Suprapubic skin (tissue), 4 donors: Measurements from ENCODE around the gene FOXL3. TPM values are rescaled to one million over a fixed set of nuclear protein-coding genes. Genes with fewer than 3 reads are reported as not detected.

Experiments used
- DNase-seq, 2 donors: peaks; one replicate each; pipeline ENCODE4 v3.0.0-alpha.2; 2019; ENCODE audit warnings: low spot score in 2 of 2
- H3K27ac ChIP-seq: fragments of 200-600 bp; sonication (generic); one replicate; pipeline ENCODE4 v1.5.1; 2019
- H3K27me3 ChIP-seq: fragments of 200-600 bp; sonication (generic); one replicate; pipeline ENCODE4 v1.5.1; 2019
- H3K36me3 ChIP-seq: fragments of 200-600 bp; sonication (generic); one replicate; pipeline ENCODE4 v1.5.1; 2019
- H3K4me1 ChIP-seq: fragments of 200-600 bp; sonication (generic); one replicate; pipeline ENCODE4 v1.5.1; 2019
- H3K4me3 ChIP-seq: fragments of 200-600 bp; sonication (generic); one replicate; pipeline ENCODE4 v1.5.1; 2019; ENCODE audit warnings: mild to moderate bottlenecking
- H3K9me3 ChIP-seq: fragments of 200-600 bp; sonication (generic); one replicate; pipeline ENCODE4 v1.5.1; 2019
- CTCF ChIP-seq, 2 donors: fragments of 200-600 bp in 1 of 2; fragments of 450-650 bp in 1 of 2; sonication (generic) in 1 of 2; IDR thresholded peaks; one replicate each; pipeline ENCODE4 v1.5.1; 2016 to 2019; ENCODE audit warnings: antibody characterized with exemption in 2 of 2, mild to moderate bottlenecking in 1 of 2, moderate library complexity in 1 of 2
- EP300 ChIP-seq: sonication (generic); formaldehyde crosslinking; IDR thresholded peaks from one replicate; pipeline ENCODE4 v1.6.1; 2017; ENCODE audit warnings: antibody characterized with exemption
- POLR2A ChIP-seq, 2 donors: fragments of 450-650 bp; IDR thresholded peaks; one replicate each; pipeline ENCODE4 v1.6.1; 2017; ENCODE audit warnings: antibody characterized with exemption in 2 of 2, mild to moderate bottlenecking in 2 of 2, moderate library complexity in 2 of 2
- POLR2AphosphoS5 ChIP-seq, 3 donors: sonication (generic); formaldehyde crosslinking; IDR thresholded peaks; one replicate each; pipeline ENCODE4 v1.6.1; 2017; ENCODE audit warnings: antibody characterized with exemption in 3 of 3
- WGBS: methylation state at CpG from one replicate; pipeline ENCODE4 v1.1.5; 2018; 5-methylcytosine and 5-hydroxymethylcytosine counted together
- total RNA-seq, 4 donors: library from RNA; depleted of rRNA; stranded (reverse); fragments of >200 nt; gene quantifications; one replicate each; pipeline ENCODE4 v1.1.0, GENCODE V29; 2016

The FOXL3 gene
- total RNA-seq, 4 donors from 2014 or later = not detected

- H3K27ac ChIP-seq = no peak overlapping the region
- H3K27me3 ChIP-seq = no peaks in the 10 kb centered on the region
- no peak overlapping the region for H3K4me3 ChIP-seq
- DNase-seq = no peak
- H3K4me1 ChIP-seq = no peaks in the 10 kb centered on the region
- TF ChIP-seq CTCF (IDR thresholded peaks at IDR 0.05) = no peak
- no peak for TF ChIP-seq POLR2A (IDR thresholded peaks at IDR 0.05)
- TF ChIP-seq EP300 = no peak
- no peak for TF ChIP-seq POLR2AphosphoS5 (IDR thresholded peaks at IDR 0.05)
- no peaks in the 10 kb centered on the region for H3K9me3 ChIP-seq
- peaks cover 83% of the 10 kb centered on the region for H3K36me3 ChIP-seq
- 88% methylated on average over 12 of the region's 12 CpGs for WGBS
These were observed 40.0 kb upstream of the FOXL3 start for GRCh38 chr7:249989-250388.

GRCh38 chr7:250523-250922 lies 39.4 kb upstream of the FOXL3 start:
- TF ChIP-seq POLR2AphosphoS5 (IDR thresholded peaks at IDR 0.05) = no peak
- TF ChIP-seq POLR2A (IDR thresholded peaks at IDR 0.05) = no peak
- no peak for TF ChIP-seq EP300
- no peak for TF ChIP-seq CTCF (IDR thresholded peaks at IDR 0.05)

GRCh38 chr7:251005-251404 lies 39.0 kb upstream of the FOXL3 start:
- Histone ChIP-seq H3K27me3 (no peaks in the 10 kb centered on the region), H3K9me3 (no peaks in the 10 kb centered on the region), H3K4me1 (no peaks in the 10 kb centered on the region), H3K4me3 (no peak overlapping the region), H3K36me3 (peaks cover 84% of the 10 kb centered on the region), H3K27ac (no peak overlapping the region)
- DNase-seq = no peak
- 96% methylated on average over 20 of the region's 20 CpGs for WGBS
- no peak for TF ChIP-seq POLR2AphosphoS5 (IDR thresholded peaks at IDR 0.05)

More at GRCh38 chr7:250523-250922, 39.4 kb upstream of the FOXL3 start:
- no peak overlapping the region for H3K4me3 ChIP-seq
- H3K27ac ChIP-seq = no peak overlapping the region
- no peaks in the 10 kb centered on the region for H3K4me1 ChIP-seq
- 90% methylated on average over 15 of the region's 15 CpGs for WGBS
- H3K27me3 ChIP-seq = no peaks in the 10 kb centered on the region
- H3K9me3 ChIP-seq = no peaks in the 10 kb centered on the region
- no peak for DNase-seq
- peaks cover 83% of the 10 kb centered on the region for H3K36me3 ChIP-seq

- Histone ChIP-seq H3K27me3 (no peaks in the 10 kb centered on the region), H3K9me3 (no peaks in the 10 kb centered on the region), H3K4me3 (no peak overlapping the region), H3K36me3 (peaks cover 81% of the 10 kb centered on the region), H3K4me1 (no peaks in the 10 kb centered on the region), H3K27ac (no peak overlapping the region)
- no peak for DNase-seq
- TF ChIP-seq EP300 (no peak), POLR2AphosphoS5 (IDR thresholded peaks at IDR 0.05) (no peak), CTCF (IDR thresholded peaks at IDR 0.05) (no peak)
- WGBS = 92% methylated on average over 21 of the region's 21 CpGs
These were observed 38.4 kb upstream of the FOXL3 start for GRCh38 chr7:251446-252175.

GRCh38 chr7:252216-252965 lies 37.6 kb upstream of the FOXL3 start:
- no peak for DNase-seq
- no peaks in the 10 kb centered on the region for H3K27me3 ChIP-seq
- H3K27ac ChIP-seq = no peak overlapping the region
- H3K4me3 ChIP-seq = no peak overlapping the region
- no peak for TF ChIP-seq CTCF (IDR thresholded peaks at IDR 0.05)
- TF ChIP-seq EP300 = no peak
- no peak for TF ChIP-seq POLR2AphosphoS5 (IDR thresholded peaks at IDR 0.05)
- no peak for TF ChIP-seq POLR2A (IDR thresholded peaks at IDR 0.05)
- no peaks in the 10 kb centered on the region for H3K9me3 ChIP-seq
- H3K4me1 ChIP-seq = no peaks in the 10 kb centered on the region
- WGBS = 88% methylated on average over 15 of the region's 29 CpGs
- H3K36me3 ChIP-seq = peaks cover 83% of the 10 kb centered on the region
